NK-92 treated with Interleukin-12 subunit alpha and Interleukin-12 subunit beta, amount 100 ng/mL, for 24 hours (cell line): Measurements from ENCODE around the gene CRTC1.
A peak's percentile ranks its signal among the peaks of the same experiment; 100 is the strongest.
"Not testable (repeated sequence)": the region's sequence is repeated elsewhere in the genome, so short reads cannot be mapped to it uniquely, and the experiment has no call there.

ENCODE experiments used
- DNase-seq: peaks from one replicate; lab custom pipeline; 2025; lab: John Stamatoyannopoulos, UW

Gene CRTC1

GRCh38 chr19:18802354-18802753 lies 118.9 kb downstream of the CRTC1 start:
- no peak for DNase-seq

DNA sequence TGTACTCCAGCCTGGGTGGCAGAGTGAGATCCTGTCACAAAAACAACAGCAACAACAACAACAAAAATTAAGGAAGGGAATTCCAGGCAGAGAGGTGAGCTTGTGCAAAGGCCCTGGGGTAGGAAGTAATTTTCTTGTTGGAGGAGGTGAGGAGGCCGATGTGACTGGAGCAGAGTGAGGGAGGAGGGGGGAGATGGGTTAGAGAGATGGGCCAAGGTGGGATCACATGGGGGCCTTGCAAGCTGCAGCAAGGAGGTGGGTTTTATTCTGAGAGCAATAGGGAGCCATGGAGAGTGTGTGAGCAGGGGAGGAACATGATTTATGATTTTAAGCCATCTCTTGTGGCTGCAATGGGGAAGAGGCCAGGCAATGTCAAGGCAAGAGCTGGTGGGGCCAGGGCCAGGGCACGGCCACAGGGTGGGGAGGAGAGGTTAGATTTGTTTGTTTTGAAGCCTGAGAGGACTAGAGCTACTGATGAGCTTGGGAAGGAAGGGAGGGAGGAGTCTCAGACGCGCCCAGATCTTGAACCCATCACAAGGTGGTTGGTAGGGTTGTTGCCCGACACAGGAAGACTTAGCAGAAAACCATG lies 120.2 kb downstream of the CRTC1 start:
- DNase-seq: no peak

GRCh38 chr19:18804139-18804601 lies 120.7 kb downstream of the CRTC1 start:
- no peak for DNase-seq

GRCh38 chr19:18804643-18805042 lies 121.2 kb downstream of the CRTC1 start:
- DNase-seq: no peak

- no peak for DNase-seq
Measured at GRCh38 chr19:18807861-18808331, 124.4 kb downstream of the CRTC1 start.

GRCh38 chr19:18809149-18809868 lies 125.8 kb downstream of the CRTC1 start:
- no peak for DNase-seq

DNA sequence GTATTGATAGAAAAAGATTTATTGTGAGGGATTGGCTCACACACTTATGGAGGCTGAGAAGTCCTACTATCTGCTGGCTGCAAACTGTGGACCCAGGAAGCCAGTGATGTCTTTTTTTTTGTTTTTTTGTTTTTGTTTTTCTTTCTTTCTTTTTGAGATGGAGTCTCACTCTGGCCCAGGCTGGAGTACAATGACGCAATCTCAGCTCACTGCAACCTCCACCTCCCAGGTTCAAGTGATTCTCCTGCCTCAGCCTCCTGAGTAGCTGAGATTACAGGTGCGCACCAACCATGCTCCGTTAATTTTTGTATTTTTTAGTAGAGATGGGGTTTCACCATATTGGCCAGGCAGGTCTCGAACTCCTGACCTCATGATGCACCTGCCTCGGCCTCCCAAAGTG lies 128.2 kb downstream of the CRTC1 start:
- DNase-seq: not testable (repeated sequence)

- DNase-seq: no peak
Measured at GRCh38 chr19:18814063-18814462, 130.6 kb downstream of the CRTC1 start.

GRCh38 chr19:18815673-18816072 lies 132.2 kb downstream of the CRTC1 start:
- no peak for DNase-seq

GRCh38 chr19:18816645-18817044 lies 133.2 kb downstream of the CRTC1 start:
- DNase-seq: not testable (repeated sequence)

GRCh38 chr19:18817574-18817973 lies 134.1 kb downstream of the CRTC1 start:
- no peak for DNase-seq

GRCh38 chr19:18828786-18829185 lies 145.3 kb downstream of the CRTC1 start:
- no peak for DNase-seq

GRCh38 chr19:18830488-18830887 lies 147.0 kb downstream of the CRTC1 start:
- no peak for DNase-seq

- peak; percentile 95 for DNase-seq
Measured at GRCh38 chr19:18831524-18832305, 148.2 kb downstream of the CRTC1 start, which contains the start of gene UPF1. Gene UPF1 (plus strand): TSS chr19:18831959. CDS start chr19:18832210, 251 bp downstream.
